GM23338 (cell line): ENCODE data around the gene CAMTA1. TPM values are rescaled to one million over a fixed set of nuclear protein-coding genes. Genes with fewer than 3 reads are reported as not detected.

Experiments used
- ATAC-seq: fragments of 200-7000 bp; cut with Tn5 transposase; 3 replicates; pipeline ENCODE4 v1.9.1; 2020
- DNase-seq: peaks from one replicate; pipeline ENCODE4 v3.0.0-alpha.2; 2015; ENCODE audit warnings: low spot score
- H2AFZ ChIP-seq: fragments of 200-600 bp; sonication (generic); 2 replicates; pipeline ENCODE4 v1.8.0; 2016; ENCODE audit warnings: antibody characterized with exemption, mild to moderate bottlenecking, moderate library complexity
- H3F3A ChIP-seq: fragments of 200-600 bp; sonication (generic); replicated peaks from 2 replicates; pipeline ENCODE4 v1.8.0; 2017; ENCODE audit warnings: antibody characterized with exemption, mixed run types, low read depth
- H3K27ac ChIP-seq: fragments of 200-600 bp; sonication (generic); 2 replicates; pipeline ENCODE4 v1.6.1; 2016; ENCODE audit warnings: low read depth
- H3K27me3 ChIP-seq: fragments of 200-600 bp; sonication (generic); 2 replicates; pipeline ENCODE4 v1.8.0; 2016; ENCODE audit warnings: mild to moderate bottlenecking, mixed run types, moderate library complexity; ENCODE audit not compliant: insufficient read depth
- H3K36me3 ChIP-seq: fragments of 200-600 bp; sonication (generic); 2 replicates; pipeline ENCODE4 v1.8.0; 2016; ENCODE audit warnings: mild to moderate bottlenecking; ENCODE audit not compliant: insufficient read depth
- H3K4me1 ChIP-seq: fragments of 200-600 bp; sonication (generic); 2 replicates; pipeline ENCODE4 v1.8.0; 2016; ENCODE audit warnings: mild to moderate bottlenecking, moderate library complexity; ENCODE audit not compliant: insufficient read depth
- H3K4me2 ChIP-seq: fragments of 200-600 bp; sonication (generic); 2 replicates; pipeline ENCODE4 v1.7.1; 2017; ENCODE audit warnings: mixed run types
- H3K4me3 ChIP-seq: fragments of 200-600 bp; sonication (generic); 2 replicates; pipeline ENCODE4 v1.6.1; 2016; ENCODE audit warnings: mixed run types
- H3K79me2 ChIP-seq: fragments of 200-600 bp; sonication (generic); replicated peaks from 2 replicates; pipeline ENCODE4 v1.8.0; 2017; ENCODE audit warnings: mild to moderate bottlenecking; ENCODE audit not compliant: insufficient read depth
- H3K9me2 ChIP-seq: fragments of 200-600 bp; sonication (generic); 2 replicates; pipeline ENCODE4 v1.8.0; 2017; ENCODE audit not compliant: insufficient read depth
- H4K20me1 ChIP-seq: fragments of 200-600 bp; sonication (generic); replicated peaks from 2 replicates; pipeline ENCODE4 v1.8.0; 2017; ENCODE audit warnings: mild to moderate bottlenecking; ENCODE audit not compliant: insufficient read depth
- H3K27ac Mint-ChIP-seq: 2 replicates; pipeline ENCODE4 v1.8.0; 2020; ENCODE audit warnings: inconsistent platforms, mild to moderate bottlenecking, moderate library complexity, mixed read lengths
- H3K27me3 Mint-ChIP-seq: 3 replicates; pipeline ENCODE4 v1.8.0; 2022; ENCODE audit warnings: low read depth, mild to moderate bottlenecking, moderate library complexity, mixed read lengths, inconsistent platforms; ENCODE audit not compliant: insufficient read depth, poor library complexity
- H3K36me3 Mint-ChIP-seq: 3 replicates; pipeline ENCODE4 v1.8.0; 2021; ENCODE audit warnings: low read depth, mild to moderate bottlenecking, inconsistent platforms, moderate library complexity, mixed read lengths
- H3K4me1 Mint-ChIP-seq: 3 replicates; pipeline ENCODE4 v1.8.0; 2020; ENCODE audit warnings: mild to moderate bottlenecking, inconsistent platforms, mixed read lengths
- H3K4me3 Mint-ChIP-seq: 3 replicates; pipeline ENCODE4 v1.8.0; 2021; ENCODE audit warnings: moderate library complexity, mild to moderate bottlenecking, inconsistent platforms, mixed read lengths
- H3K9me3 Mint-ChIP-seq: 3 replicates; pipeline ENCODE4 v1.8.0; 2020; ENCODE audit warnings: moderate library complexity, mild to moderate bottlenecking, inconsistent platforms, mixed read lengths
- CREB1 ChIP-seq: fragments of 250-450 bp; sonication (Bioruptor Pico); IDR thresholded peaks from 2 replicates; pipeline ENCODE4 v1.5.0; 2020; ENCODE audit warnings: low read depth, mild to moderate bottlenecking, moderate library complexity
- ETS1 ChIP-seq: IDR thresholded peaks from 2 replicates; pipeline ENCODE4 v1.6.1; 2016; ENCODE audit warnings: antibody characterized with exemption
- EZH2 ChIP-seq: fragments of 200-600 bp; sonication (generic); IDR thresholded peaks from one replicate; pipeline ENCODE4 v1.8.0; 2017; ENCODE audit warnings: antibody characterized with exemption, mild to moderate bottlenecking, low read depth; ENCODE audit not compliant: unreplicated experiment
- EZH2phosphoT487 ChIP-seq: fragments of 200-600 bp; sonication (generic); IDR thresholded peaks from one replicate; pipeline ENCODE4 v1.8.1; 2018; ENCODE audit warnings: antibody characterized with exemption; ENCODE audit not compliant: unreplicated experiment
- JUNB ChIP-seq: IDR thresholded peaks from one replicate; pipeline ENCODE4 v1.6.1; 2016; ENCODE audit warnings: antibody characterized with exemption; ENCODE audit not compliant: unreplicated experiment
- NANOG ChIP-seq: IDR thresholded peaks from 2 replicates; pipeline ENCODE4 v1.6.1; 2016; ENCODE audit warnings: antibody characterized with exemption, borderline replicate concordance
- POLR2AphosphoS5 ChIP-seq: IDR thresholded peaks from 2 replicates; pipeline ENCODE4 v1.6.1; 2016; ENCODE audit warnings: antibody characterized with exemption, low read depth
- REST ChIP-seq: IDR thresholded peaks from one replicate; pipeline ENCODE4 v1.6.1; 2018; ENCODE audit warnings: antibody characterized with exemption; ENCODE audit not compliant: unreplicated experiment
- STAT1 ChIP-seq: IDR thresholded peaks from one replicate; pipeline ENCODE4 v1.6.1; 2016; ENCODE audit warnings: antibody characterized with exemption; ENCODE audit not compliant: unreplicated experiment
- ZNF114 ChIP-seq: fragments of 250-450 bp; sonication (Bioruptor Pico); IDR thresholded peaks from 2 replicates; pipeline ENCODE4 v1.5.0; 2020; ENCODE audit warnings: mild to moderate bottlenecking, moderate library complexity
- ZNF331 ChIP-seq: fragments of 250-450 bp; sonication (Bioruptor Pico); IDR thresholded peaks from 2 replicates; pipeline ENCODE4 v1.5.0; 2020; ENCODE audit warnings: low read depth, mild to moderate bottlenecking, moderate library complexity
- ZNF462 ChIP-seq: fragments of 250-450 bp; sonication (Bioruptor Pico); IDR thresholded peaks from 2 replicates; pipeline ENCODE4 v1.5.0; 2020; ENCODE audit warnings: mild to moderate bottlenecking, moderate library complexity
- polyA plus RNA-seq: library from polyadenylated mRNA; unstranded; fragments of >200 nt; fragmentation: Nextera tagmentation; extraction: Ambion mirVana; gene quantifications from 2 replicates; pipeline ENCODE4 v1.2.1, GENCODE V29; 2016
- total RNA-seq: library from RNA; depleted of rRNA; stranded (reverse); fragments of >200 nt; shearing (Covaris generic); gene quantifications from 2 replicates; pipeline ENCODE4 v1.2.3, GENCODE V29; 2014
- TF ChIP-seq, protein P1 (sequence below), 2 experiments: fragments of 200-600 bp in 1 of 2; sonication (generic) in 1 of 2; conservative IDR thresholded peaks; 2 replicates each; pipeline versions ENCODE4 v1.5.1 to v1.6.1; 2016 to 2017; ENCODE audit warnings: antibody characterized with exemption in 2 of 2, low read depth in 2 of 2, mild to moderate bottlenecking in 2 of 2, moderate library complexity in 1 of 2

Gene CAMTA1
- total and polyA plus RNA-seq, 2 experiments from 2014 or later, result 115 to 519 TPM

GRCh38 chr1:7360526-7360925 is 575.3 kb downstream of the CAMTA1 start:
- Histone ChIP-seq H3K4me2 (no peak overlapping the region), H3K4me1 (no peaks in the 10 kb centered on the region), H3F3A (no peaks in the 10 kb centered on the region), H2AFZ (no peak overlapping the region), H3K79me2 (no peaks in the 10 kb centered on the region), H4K20me1 (no peaks in the 10 kb centered on the region), H3K27me3 (no peaks in the 10 kb centered on the region), H3K27ac (no peak overlapping the region), H3K9me2 (peaks cover 20% of the 10 kb centered on the region; the same call in 1 of the 2 replicates), H3K36me3 (no peaks in the 10 kb centered on the region), H3K4me3 (no peak overlapping the region)
- TF ChIP-seq, protein P1, sequence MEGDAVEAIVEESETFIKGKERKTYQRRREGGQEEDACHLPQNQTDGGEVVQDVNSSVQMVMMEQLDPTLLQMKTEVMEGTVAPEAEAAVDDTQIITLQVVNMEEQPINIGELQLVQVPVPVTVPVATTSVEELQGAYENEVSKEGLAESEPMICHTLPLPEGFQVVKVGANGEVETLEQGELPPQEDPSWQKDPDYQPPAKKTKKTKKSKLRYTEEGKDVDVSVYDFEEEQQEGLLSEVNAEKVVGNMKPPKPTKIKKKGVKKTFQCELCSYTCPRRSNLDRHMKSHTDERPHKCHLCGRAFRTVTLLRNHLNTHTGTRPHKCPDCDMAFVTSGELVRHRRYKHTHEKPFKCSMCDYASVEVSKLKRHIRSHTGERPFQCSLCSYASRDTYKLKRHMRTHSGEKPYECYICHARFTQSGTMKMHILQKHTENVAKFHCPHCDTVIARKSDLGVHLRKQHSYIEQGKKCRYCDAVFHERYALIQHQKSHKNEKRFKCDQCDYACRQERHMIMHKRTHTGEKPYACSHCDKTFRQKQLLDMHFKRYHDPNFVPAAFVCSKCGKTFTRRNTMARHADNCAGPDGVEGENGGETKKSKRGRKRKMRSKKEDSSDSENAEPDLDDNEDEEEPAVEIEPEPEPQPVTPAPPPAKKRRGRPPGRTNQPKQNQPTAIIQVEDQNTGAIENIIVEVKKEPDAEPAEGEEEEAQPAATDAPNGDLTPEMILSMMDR (conservative IDR thresholded peaks at IDR 0.05; ENCODE audit: low read depth in 2 of 2), result no peak
- TF ChIP-seq ZNF331 (CRISPR knock-in tag) (no peak), ETS1 (no peak), NANOG (no peak), CREB1 (CRISPR knock-in tag) (no peak), EZH2phosphoT487 (no peak), STAT1 (no peak), JUNB (no peak), EZH2 (no peak), POLR2AphosphoS5 (no peak), ZNF114 (CRISPR knock-in tag) (no peak), REST (no peak), ZNF462 (CRISPR knock-in tag) (no peak)
- Mint-ChIP-seq H3K27ac (no peak overlapping the region), H3K4me3 (no peak overlapping the region), H3K36me3 (no peaks in the 10 kb centered on the region), H3K4me1 (no peaks in the 10 kb centered on the region), H3K27me3 (peaks cover 5% of the 10 kb centered on the region), H3K9me3 (no peaks in the 10 kb centered on the region)
- DNase-seq (no peak), ATAC-seq (no peak)
